Hematopoietic multipotent progenitor cell treated with erythropoietin and hydrocortisone succinate and interleukin-3 and kit ligand, for 15 days (in vitro differentiated cells): ENCODE data around the gene BRD1.

Source experiments
- DNase-seq: peaks from one replicate; pipeline ENCODE4 v3.0.0-alpha.2; 2015; ENCODE audit warnings: low spot score

BRD1 gene

GRCh38 chr22:49753276-49753890 lies 74.3 kb downstream of the BRD1 start:
- no peak for DNase-seq

GRCh38 chr22:49752598-49753091 lies 75.0 kb downstream of the BRD1 start:
- DNase-seq = no peak

GRCh38 chr22:49751966-49752597 lies 75.6 kb downstream of the BRD1 start:
- no peak for DNase-seq

GRCh38 chr22:49751318-49751965 lies 76.2 kb downstream of the BRD1 start:
- no peak for DNase-seq

GRCh38 chr22:49749885-49750510 lies 77.7 kb downstream of the BRD1 start:
- DNase-seq = no peak

GRCh38 chr22:49749227-49749626 lies 78.4 kb downstream of the BRD1 start:
- DNase-seq = no peak

- DNase-seq = no peak
Measured at GRCh38 chr22:49748514-49748913, 79.2 kb downstream of the BRD1 start.

- DNase-seq = no peak
Measured at GRCh38 chr22:49747716-49748115, 80.0 kb downstream of the BRD1 start.

GRCh38 chr22:49747130-49747529 lies 80.5 kb downstream of the BRD1 start:
- no peak for DNase-seq

- DNase-seq = no peak
Measured at GRCh38 chr22:49746065-49746464, 81.6 kb downstream of the BRD1 start.

- DNase-seq = no peak
Measured at GRCh38 chr22:49740242-49740641, 87.4 kb downstream of the BRD1 start.

- no peak for DNase-seq
Measured at GRCh38 chr22:49739138-49739537, 88.5 kb downstream of the BRD1 start.

- no peak for DNase-seq
Measured at GRCh38 chr22:49738566-49738965, 89.1 kb downstream of the BRD1 start.

- DNase-seq = no peak
Measured at GRCh38 chr22:49738006-49738405, 89.7 kb downstream of the BRD1 start.

- DNase-seq = no peak
Measured at GRCh38 chr22:49737101-49737551, 90.5 kb downstream of the BRD1 start.

- no peak for DNase-seq
Measured at GRCh38 chr22:49736538-49736937, 91.1 kb downstream of the BRD1 start.

- no peak for DNase-seq
Measured at GRCh38 chr22:49735901-49736421, 91.7 kb downstream of the BRD1 start.

GRCh38 chr22:49735411-49735900 lies 92.2 kb downstream of the BRD1 start:
- no peak for DNase-seq

GRCh38 chr22:49734882-49735281 lies 92.8 kb downstream of the BRD1 start:
- no peak for DNase-seq

GRCh38 chr22:49734390-49734789 lies 93.3 kb downstream of the BRD1 start:
- no peak for DNase-seq

GRCh38 chr22:49733631-49734030 lies 94.0 kb downstream of the BRD1 start:
- DNase-seq = no peak

GRCh38 chr22:49730656-49731055 lies 97.0 kb downstream of the BRD1 start:
- no peak for DNase-seq
